OCI-M2 (cell line): ENCODE results near the gene FNDC11.
"Not testable (repeated sequence)": the region's sequence is repeated elsewhere in the genome, so short reads cannot be mapped to it uniquely, and the experiment has no call there.

Experiments
- DNase-seq: peaks from one replicate; lab custom pipeline; 2025; ENCODE audit not compliant: unreplicated experiment; lab: John Stamatoyannopoulos, UW

The FNDC11 gene

GRCh38 chr20:63565699-63566335 is 11.9 kb downstream of the FNDC11 start:
- DNase-seq: no peak

- no peak for DNase-seq
These were observed 12.6 kb downstream of the FNDC11 start for GRCh38 chr20:63566395-63567135.

GRCh38 chr20:63567136-63567385 is 13.1 kb downstream of the FNDC11 start:
- DNase-seq: no peak

- no peak for DNase-seq
These were observed 13.6 kb downstream of the FNDC11 start for GRCh38 chr20:63567386-63568169.

- no peak for DNase-seq
These were observed 14.4 kb downstream of the FNDC11 start for GRCh38 chr20:63568170-63568981.

- no peak for DNase-seq
These were observed 15.3 kb downstream of the FNDC11 start for GRCh38 chr20:63568986-63569949.

GRCh38 chr20:63570281-63571086 is 16.5 kb downstream of the FNDC11 start:
- no peak for DNase-seq

- not testable (repeated sequence) for DNase-seq
These were observed 17.1 kb downstream of the FNDC11 start for GRCh38 chr20:63571087-63571478.

- DNase-seq: no peak
These were observed 18.3 kb downstream of the FNDC11 start for GRCh38 chr20:63572071-63572787.

GRCh38 chr20:63572788-63573646 is 19.1 kb downstream of the FNDC11 start:
- DNase-seq: no peak

GRCh38 chr20:63573647-63574131 is 19.7 kb downstream of the FNDC11 start:
- no peak for DNase-seq

- DNase-seq: no peak
These were observed 20.3 kb downstream of the FNDC11 start, which contains the start of gene HELZ2 for GRCh38 chr20:63574156-63574828. HELZ2 (minus strand) TSS chr20:63574239; CDS start chr20:63572385, 1,854 bp downstream.

- no peak for DNase-seq
These were observed 21.1 kb downstream of the FNDC11 start for GRCh38 chr20:63574829-63575743.

- no peak for DNase-seq
These were observed 22.4 kb downstream of the FNDC11 start for GRCh38 chr20:63576311-63576710.

- DNase-seq: no peak
These were observed 23.4 kb downstream of the FNDC11 start for GRCh38 chr20:63577317-63577894.
